Stimulated activated CD4-positive, alpha-beta T cell treated with anti-CD3 and anti-CD28 coated beads, TNF-alpha, amount 100 ng/mL, for 48 hours (primary cell): ENCODE data around the gene SLFN5.
A peak's percentile ranks its signal among the peaks of the same experiment; 100 is the strongest.
"Not testable (repeated sequence)": the region's sequence is repeated elsewhere in the genome, so short reads cannot be mapped to it uniquely, and the experiment has no call there.

ENCODE experiments used
- DNase-seq, 3 donors: peaks; one replicate each; pipeline ENCODE4 v3.0.0-alpha.2; 2020; ENCODE audit warnings: low read depth in 3 of 3

Gene SLFN5

DNA sequence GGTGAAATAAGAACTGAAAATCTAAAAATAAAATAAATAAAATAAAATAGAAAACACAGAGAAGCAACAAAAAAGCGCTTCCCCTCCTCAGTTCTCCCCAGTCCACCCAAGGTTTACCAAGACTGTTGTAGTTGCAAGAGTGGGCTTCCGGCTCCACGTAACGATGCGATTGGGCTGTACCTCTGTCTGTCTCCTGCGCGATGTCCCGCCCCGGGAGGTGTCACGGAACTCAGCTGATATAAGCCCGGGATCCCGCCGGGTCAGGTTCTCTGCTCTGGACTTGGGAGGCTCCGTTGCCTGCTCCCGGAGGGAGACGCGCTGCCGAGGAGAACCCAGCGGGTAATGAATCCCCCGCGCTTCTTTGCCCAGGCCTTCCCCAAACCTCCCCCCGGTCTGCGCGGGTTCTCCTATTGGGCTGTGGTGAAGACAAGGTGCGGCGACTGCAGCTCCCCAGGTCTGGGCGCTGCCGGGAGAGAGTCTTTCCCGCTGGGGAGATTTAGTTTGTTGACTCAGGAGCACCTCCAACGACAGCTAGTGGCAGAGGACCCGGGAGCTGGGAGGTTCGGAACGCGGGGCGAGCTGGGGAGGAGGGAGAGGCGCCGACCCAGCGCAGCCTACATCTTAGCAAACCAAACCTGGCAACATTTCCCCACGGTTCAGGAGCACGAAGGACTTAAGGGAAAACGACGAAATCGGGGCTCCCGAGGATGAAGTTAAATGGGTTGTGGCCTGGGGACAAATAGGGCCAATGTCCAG, at the start of gene SLFN5:
TSS of gene SLFN5 (plus strand) at position 268 of the 756 bp plus-strand sequence. CDS start 15,619 bp downstream, outside the sequence.
- DNase-seq: peak; percentile 82 to 86 (median 85)

DNA sequence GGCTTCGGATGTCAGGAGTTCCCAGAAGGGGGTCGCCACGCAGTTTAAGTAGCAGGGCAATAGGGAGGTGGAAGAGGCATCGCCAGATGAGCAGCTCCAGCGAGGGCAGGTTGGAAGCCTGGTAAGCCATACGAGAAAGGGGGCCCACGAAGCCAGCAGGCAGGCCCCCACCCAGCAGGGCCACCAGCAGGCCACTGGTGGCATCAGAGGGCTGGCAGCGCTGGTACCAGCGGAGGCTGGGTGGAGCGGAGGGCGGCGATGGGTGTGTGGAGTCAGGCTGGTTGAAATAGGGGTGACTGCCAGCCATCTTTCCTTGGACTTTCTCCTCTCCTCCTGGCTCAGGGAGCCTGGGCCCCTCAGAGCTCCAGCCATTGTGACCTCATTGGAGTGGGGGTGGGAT, 48.9 kb upstream of the SLFN5 start, which contains the start of gene SLC35G3:
TSS of gene SLC35G3 (minus strand) at position 393 of the 400 bp plus-strand sequence. CDS start at position 307, 86 bp downstream.
- not testable (repeated sequence) for DNase-seq

DNA sequence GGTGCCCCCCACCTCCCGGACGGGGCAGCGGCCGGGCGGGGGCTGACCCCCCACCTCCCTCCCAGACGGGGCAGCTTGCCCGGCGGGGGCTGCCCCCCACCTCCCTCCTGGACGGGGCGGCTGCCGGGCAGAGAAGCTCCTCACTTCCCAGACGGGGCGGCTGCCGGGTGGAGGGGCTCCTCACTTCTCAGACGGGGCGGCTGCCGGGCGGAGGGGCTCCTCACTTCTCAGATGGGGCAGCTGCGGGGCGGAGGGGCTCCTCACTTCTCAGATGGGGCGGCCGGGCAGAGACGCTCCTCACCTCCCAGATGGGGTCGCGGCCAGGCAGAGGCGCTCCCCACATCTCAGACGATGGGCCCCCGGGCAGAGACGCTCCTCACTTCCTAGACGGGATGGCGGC, 47.8 kb upstream of the SLFN5 start:
- not testable (repeated sequence) for DNase-seq

DNA sequence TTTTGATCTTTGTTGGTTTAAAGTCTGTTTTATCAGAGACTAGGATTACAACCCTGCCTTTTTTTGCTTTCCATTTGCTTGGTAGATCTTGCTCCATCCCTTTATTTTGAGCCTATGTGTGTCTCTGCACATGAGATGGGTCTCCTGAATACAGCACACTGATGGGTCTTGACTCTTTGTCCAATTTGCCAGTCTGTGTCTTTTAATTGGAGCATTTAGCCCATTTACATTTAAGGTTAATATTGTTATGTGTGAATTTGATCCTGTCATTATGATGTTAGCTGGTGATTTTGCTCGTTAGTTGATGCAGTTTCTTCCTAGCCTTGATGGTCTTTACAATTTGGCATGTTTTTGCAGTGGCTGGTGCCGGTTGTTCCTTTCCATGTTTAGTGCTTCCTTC, 40.3 kb upstream of the SLFN5 start:
- DNase-seq: not testable (repeated sequence)

DNA sequence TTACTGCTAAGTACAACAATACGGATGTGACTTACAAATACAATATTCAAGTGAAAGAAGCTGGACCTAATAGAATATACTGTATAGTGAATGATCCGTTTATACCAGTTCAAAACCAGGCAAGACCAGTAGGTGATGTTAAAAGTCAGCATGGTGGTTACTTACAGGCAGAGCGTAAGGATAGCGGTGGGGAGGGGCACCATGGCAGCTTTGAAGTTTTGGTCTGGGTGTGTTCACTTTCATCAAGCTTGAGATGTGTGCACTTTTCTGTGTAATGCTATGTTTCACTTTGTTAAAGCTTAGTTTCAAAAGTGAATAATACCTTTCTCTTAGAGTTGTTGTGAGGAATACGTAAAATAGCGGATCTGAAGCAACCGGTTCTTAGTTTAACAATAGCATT, 32.1 kb upstream of the SLFN5 start:
- DNase-seq: no peak

DNA sequence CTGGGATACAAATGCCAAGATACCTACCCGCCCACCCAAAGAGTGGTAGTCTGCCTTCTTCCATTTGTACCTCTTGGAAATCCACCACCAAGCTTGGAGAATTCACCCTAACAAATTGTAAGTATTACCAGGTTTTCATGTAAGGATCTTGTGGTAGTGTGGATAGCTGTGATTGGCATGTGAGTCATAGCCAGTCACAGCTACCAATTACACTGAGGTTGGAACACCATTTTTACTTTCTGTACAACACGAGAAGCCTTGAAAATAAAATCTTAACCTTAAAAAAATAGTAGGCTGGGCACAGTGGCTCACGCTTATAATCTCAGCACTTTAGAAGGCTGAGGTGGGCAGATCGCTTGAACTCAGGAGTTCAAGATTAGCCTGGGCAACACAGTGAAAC, 30.2 kb upstream of the SLFN5 start:
- DNase-seq: no peak

DNA sequence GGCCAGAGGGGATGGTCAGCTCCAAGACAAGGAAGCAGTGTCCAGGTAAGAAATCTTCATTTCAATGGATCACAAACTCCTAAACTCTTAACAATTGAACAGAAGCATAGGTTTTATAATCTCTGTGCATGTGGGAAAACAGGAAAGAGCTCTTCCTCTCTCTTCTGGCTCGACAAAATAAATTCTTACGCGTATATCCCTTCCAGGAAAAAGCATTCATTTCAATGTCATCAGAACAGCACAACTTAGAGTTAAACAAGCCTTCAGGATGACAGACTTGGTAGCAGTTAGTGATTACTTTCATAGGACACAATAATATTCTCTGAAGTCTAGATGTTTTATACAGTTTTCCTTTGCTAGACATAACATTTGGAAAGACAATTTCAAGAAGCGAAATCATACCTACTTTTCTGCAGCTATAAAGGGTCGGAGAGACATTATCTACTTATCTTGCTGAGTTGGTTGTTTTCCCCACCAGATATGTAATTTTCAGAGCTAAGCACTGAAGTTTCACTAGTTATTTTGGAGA, 29.4 kb upstream of the SLFN5 start:
- DNase-seq: no peak

DNA sequence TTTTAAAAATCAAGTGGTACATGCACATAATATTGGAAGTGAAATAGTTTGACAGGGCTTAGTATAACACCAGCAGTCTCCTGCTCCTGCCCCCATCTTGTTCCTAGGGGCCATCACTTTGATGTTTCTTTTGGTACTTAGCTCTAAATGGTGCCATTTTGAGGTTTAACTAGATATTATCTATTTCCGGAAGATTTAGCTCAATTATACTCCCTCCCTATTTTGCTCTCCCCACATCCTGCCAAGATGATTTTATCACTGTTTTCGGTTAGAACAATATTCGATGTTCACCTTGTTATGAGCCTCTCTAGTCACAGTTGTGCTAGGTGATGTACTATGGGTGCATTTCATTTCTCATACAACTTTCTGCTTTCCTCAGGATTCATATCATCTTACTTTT, 28.7 kb upstream of the SLFN5 start:
- no peak for DNase-seq

DNA sequence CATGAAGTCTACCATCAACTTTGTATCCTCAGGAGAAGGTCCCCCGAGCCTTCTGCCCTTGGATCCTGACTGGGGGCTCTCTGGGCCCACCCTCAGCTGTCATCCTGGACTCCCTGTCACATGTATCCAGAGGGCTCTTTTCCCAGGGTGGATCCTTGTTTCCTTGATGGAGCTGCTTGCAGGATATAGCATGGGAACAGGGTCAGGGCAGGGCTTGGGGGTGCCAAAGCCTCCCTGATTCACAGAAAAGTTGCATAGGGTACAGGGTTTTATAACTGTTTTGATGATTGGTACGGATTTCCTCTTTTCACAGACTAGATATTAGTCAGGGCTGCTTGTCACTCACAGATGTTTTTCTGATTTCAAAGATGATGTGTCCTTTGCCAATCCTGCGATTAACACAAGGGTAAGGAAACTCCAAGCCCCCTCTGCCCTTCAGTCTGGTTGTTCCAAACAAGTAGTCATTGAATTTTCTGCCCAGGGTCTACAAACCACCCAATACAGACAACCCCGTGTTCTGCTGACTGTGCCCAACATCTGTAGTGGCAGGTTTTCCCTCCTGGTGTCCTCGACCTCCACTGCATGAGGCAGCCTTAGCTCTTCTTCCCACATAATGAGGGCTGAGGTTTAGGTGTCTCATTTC, 28.1 kb upstream of the SLFN5 start:
- peak in 2 of 3 donors; percentile 11 to 18 for DNase-seq

DNA sequence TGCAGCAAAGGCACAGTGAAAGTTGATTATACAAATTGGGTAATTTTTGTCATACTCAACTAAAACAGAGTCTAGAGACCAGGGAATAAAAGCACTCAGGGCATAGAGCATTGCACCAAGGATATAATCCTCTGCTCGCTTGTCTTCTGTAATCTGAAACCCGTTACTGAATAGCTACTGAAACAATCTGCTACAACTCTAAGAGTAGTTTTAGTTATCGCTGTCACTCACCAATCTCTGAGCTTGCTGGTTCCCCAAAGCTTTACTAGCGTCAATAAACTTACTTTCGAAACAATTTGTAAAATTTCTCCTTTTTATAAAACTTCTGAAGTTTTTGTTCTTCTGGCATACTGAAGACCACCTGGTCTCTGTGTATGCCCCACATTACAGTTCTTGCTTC, 25.8 kb upstream of the SLFN5 start:
- DNase-seq: no peak

DNA sequence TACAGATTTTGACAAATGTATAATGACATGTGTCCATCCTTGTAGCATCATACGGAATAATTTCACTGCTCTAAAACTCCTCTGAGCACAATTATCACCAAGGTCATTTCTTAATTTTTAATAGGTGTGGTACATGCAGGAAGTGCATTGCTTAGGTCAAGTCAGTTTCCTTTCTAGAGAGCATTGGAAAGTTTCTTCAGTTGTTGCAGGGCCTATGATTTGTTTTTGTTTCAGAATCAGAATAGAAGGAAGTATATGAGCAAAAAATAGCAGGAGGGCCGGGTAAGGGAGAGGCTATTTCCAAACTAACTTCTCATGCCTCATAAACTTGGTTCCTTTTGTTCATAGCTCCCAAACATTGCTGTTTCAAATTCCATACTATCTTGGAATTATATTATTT, 24.0 kb upstream of the SLFN5 start:
- DNase-seq: no peak

DNA sequence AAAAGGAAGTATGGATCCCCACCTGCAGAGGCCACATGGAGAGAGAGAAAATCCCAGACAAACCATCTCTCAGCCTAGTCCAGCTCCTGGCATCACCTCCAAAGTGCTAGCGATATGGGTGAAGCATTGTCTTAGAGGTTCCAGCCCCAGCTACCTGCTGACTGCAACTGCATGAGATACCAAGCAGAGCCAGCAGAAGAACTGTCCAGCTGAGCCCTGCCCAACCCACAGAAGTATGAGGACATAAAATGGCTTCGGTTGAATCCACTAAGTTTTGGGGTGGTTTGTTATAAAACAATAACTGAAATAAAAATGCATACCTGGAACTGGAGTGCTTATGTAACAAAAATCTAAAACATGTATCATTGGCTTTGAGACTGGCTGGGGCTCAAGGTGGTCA, 20.4 kb upstream of the SLFN5 start:
- no peak for DNase-seq

DNA sequence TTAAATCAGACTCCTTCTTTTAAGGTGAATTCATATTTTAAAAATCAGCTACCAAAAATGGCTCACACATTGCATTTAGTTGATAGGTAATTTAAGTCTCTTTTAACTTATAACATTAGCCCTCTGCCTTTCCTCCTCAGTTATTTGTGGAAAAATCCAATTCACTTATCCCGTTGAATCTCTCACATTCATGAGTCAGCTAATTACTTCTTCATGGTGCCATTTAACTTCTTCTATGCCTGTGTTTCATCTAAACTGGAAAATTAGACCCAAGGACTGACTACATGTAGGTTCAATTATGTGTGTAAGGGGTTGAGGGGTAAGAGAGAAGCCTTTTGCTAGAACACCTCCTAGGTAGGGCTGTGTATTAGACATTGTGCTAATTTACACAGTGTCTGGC, 18.4 kb upstream of the SLFN5 start:
- no peak for DNase-seq

DNA sequence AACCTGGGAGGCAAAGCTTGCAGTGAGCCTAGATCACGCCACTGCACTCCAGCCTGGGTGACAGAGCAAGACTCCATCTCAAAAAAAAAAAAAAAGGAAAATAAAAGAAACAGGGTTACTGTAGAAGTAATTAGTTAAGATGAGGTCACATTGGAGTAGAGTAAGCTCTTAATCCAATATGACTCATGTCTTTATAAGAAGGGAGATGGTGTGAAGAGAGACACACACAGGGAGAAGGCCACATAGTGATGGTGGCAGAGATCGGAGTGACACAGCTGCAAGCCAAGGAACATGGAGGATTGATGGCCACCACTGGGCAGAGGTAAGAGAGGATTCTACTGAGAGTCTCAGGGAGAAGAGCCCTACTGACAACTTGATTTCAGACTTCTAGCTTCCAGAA, 15.3 kb upstream of the SLFN5 start:
- no peak for DNase-seq

DNA sequence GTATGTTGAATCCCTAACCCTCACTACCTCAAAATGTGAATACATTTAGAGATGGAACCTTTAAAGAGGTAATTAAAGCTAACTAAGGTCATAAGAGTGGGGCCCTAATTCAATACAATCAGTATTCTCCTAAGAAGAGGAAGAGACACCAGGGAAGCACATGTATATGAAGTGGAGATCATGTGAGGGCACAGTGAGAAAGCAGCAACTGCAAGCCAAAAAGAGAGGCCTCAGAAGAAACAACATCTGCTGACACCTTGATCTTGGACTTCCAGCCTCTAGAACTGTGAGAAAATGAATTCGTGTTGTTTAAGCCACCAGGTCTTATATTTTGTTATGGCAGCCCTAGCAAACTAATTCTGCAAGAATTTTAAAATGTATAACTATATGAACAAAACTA, 13.2 kb upstream of the SLFN5 start:
- no peak for DNase-seq

DNA sequence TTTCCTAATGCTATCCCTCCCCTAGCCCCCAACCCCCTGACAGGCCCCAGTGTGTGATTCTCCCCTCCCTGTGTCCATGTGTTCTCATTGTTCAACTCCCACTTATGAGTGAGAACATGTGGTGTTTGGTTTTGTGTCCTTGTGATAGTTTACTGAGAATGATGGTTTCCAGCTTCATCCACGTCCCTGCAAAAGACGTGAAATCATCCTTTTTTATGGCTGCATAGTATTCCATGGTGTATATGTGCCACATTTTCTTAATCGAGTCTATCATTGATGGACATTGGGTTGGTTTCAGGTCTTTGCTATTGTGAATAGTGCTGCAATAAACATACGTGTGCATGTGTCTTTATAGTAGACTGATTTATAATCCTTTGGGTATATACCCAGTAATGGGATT, 8.6 kb upstream of the SLFN5 start:
- DNase-seq: not testable (repeated sequence)

DNA sequence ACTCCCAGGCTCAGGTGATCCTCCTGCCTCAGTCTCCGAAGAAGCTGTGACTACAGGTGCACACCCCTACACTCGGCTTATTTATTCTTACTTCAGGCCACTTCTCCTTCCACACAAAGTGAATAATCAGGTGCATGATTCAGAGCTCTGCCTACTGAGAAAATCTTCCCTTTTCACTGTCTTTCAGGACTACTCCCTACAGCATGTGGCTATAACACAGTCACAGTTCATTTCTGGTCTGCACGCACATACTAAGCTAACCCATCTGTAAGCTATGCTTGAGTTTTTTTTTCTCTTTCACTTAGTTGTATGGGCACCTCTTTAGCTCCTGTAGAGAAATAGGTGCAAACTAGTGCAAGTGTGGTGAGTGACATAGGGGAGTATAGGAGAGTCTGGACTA, 7.6 kb upstream of the SLFN5 start:
- DNase-seq: no peak

DNA sequence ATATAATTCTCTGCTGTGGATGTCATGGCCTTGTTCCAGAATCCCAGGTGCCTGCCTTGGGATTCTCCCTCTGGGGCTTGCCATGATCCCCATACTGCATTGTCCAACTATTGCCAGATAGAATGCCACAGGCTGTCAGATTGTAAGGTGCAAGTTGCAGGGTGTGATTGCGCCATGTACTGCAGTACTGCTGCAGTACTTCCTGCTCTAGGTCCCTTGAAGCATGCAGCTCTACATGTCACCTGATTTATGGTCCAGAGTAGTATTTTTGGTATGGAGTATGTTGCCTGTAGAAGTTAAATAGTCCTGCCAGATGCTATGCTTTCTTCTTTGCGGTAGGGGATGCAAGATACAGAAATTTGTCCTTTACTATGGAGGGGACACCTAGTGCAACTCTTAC, 7.0 kb upstream of the SLFN5 start:
- DNase-seq: no peak

DNA sequence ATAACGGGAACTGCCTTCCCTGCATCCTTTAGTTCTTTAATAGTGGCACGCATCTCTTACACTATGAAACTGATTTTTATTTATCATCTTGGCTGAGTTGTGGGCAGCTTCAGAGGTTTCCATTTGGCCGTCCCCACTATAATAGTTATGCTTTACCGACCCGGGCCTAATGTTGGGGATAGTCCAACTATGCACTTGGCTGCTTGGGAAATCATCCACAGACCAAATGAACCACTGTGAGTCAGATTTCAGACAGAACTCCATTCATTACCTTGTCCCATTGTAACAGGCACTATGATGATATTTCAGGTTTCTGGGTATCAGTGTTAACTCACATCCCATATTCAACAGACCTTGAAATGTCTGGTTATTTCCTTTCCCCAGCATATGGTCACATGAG, 6.1 kb upstream of the SLFN5 start:
- no peak for DNase-seq

DNA sequence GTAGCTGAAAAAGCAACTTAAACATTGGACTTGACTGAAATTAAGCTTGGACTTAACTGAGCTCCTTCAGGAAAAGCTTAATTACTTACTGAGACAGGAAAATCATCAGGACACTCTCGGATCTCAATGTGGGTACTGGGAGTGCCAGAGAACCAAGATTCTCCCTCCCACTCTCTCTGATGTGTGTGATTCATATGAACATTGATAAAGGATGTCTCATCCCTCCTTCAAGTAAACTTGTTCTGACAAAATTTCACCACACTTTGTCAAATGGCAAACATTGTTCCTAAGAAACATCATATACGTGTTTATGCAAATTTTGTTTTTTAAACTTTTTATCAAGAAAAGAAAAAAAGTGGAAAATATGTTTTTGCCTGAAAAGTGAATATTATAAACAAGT, 4.1 kb upstream of the SLFN5 start:
- DNase-seq: no peak

DNA sequence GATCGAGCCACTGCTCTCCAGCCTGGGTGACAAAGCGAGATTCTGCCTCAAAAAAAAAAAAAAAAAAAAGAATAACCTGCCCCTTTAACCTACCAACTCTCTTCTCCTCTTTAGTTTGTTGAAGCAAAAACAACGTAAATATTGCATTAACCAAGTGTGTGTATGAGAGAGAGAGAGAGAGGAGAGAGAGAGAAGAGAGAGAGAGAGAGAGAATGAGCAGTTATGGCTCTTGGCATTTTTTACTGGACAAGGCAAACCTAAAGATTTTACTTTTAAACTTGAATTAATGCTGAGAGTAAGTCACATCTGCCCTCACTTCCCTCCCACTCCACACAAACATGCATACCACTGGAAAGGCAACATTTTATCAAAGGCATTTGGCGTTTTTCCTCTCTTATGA, 3.0 kb upstream of the SLFN5 start:
- no peak for DNase-seq

DNA sequence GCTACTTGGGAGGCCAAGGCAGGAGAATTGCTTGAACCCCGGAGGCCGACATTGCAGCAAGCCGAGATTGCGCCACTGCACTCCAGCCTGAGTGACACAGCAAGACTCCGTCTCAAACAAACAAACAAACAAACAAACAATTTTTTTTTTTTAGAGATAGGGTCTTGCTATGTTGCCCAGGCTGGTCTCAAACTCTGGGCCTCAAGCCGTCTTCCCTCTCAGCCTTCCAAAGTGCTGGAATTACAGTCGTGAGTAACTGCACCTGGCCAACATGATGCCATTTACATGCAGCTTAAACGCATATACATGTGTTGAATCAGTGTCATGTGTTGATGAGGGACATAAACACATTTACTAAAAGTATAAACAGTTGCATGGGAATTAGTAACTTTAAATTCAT, 2.0 kb upstream of the SLFN5 start:
- DNase-seq: no peak

DNA sequence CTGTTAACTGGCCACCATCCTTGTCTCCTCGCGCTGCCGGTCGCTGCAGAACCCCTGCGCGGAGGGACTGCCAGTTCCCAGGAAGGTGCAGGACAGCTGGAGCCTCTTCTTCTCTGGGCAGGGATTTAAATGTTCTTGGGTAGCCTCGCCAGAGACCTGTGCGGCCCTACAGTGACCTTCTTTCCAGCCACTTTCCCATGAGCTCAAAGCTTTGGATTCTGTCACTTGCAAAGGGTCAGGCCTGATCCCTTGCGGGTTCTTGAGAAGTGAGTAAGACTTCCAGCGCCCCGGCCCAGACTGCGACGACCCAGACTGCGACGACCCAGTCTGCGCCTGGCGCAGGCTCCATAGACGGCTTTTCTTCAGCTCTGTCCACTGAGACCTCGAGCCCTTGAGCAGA, 1.4 kb upstream of the SLFN5 start:
- DNase-seq: no peak
